HT1080 (cell line): Measurements from ENCODE around the gene TEX54. TPM values are rescaled to one million over a fixed set of nuclear protein-coding genes. Genes with fewer than 3 reads are reported as not detected.
"Not testable (repeated sequence)": the region's sequence is repeated elsewhere in the genome, so short reads cannot be mapped to it uniquely, and the experiment has no call there.

Experiments
- DNase-seq: peaks from one replicate; pipeline ENCODE4 v3.0.0-alpha.2; 2015; ENCODE audit warnings: low read depth
- polyA plus RNA-seq, 2 experiments: library from polyadenylated mRNA; depleted of rRNA; stranded (reverse); fragments of >200 nt; gene quantifications; 2 replicates each; pipeline ENCODE4 v1.2.3, GENCODE V29; 2015
- total RNA-seq: library from RNA; depleted of rRNA; stranded (reverse); fragments of >200 nt; shearing (Covaris generic); gene quantifications from 2 replicates; pipeline ENCODE4 v1.2.3, GENCODE V29; 2014; rRNA removed

The TEX54 gene
- total RNA-seq, result 0.66 TPM in 1 of 2 replicates, not detected in the other
- polyA plus RNA-seq (2015; cell fraction: cytosol; rRNA removed), result not detected in 2 replicates
- polyA plus RNA-seq (2015; cell fraction: nucleus; rRNA removed), result not detected in 2 replicates

DNA sequence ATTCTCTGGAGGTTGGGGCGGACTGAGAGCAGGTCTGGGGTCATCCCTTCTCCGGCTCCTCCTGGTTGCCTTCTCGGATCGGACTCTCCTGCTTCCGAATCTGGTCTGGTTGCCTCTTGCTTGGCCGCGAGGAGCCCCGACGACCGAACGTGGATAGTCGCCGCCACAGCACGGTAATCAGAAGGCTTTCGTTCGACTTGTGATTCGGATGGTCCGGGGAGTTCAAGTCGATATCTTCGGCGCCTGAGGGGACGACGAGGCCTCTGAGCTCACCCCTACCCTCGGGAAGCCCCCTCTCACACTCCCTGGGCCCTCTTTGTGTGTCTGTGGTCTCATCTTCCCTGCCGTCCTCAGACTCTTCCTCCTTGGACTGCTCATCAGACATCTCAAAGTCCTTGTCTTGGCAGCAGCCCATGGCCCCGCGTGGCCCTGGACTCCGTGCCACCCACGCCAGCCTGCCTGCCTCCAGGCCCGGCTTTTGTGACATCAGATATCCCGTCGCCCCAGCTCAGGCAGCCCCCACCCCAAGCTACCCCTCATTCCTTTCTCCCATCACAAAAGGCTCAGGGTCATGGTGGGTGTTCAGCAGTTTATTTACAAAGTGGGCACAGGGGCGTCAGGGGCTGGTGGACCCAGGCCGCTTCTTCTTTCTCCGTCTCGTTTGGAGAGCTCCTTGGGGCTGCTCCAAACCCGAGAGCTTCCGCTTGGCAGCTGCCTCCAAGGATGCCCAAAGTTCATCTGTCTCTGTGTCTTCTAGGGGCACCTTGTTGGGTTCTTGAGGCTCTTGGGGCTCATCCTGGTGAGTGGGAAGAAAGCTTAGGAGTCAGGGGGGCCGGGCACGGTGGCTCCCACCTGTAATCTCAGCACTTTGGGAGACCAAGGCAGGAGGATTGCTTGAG is at the start of gene TEX54:
TSS of gene TEX54 (minus strand) at position 506 of the 899 bp plus-strand sequence.
- DNase-seq, result no peak

DNA sequence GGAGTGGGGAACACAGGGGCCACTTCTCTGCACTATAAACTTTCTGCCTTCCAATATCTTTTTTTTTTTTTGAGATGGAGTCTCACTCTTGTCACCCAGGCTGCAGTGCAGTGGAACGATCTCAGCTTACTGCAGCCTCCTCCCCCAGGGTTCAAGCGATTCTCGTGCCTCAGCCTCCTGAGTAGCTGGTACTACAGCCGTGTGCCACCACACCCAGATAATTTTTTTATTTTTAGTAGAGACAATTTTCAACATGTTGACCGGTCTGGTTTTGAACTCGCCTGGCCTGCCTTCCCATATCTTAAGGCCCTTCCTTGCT is 49.7 kb upstream of the TEX54 start:
- no peak for DNase-seq

DNA sequence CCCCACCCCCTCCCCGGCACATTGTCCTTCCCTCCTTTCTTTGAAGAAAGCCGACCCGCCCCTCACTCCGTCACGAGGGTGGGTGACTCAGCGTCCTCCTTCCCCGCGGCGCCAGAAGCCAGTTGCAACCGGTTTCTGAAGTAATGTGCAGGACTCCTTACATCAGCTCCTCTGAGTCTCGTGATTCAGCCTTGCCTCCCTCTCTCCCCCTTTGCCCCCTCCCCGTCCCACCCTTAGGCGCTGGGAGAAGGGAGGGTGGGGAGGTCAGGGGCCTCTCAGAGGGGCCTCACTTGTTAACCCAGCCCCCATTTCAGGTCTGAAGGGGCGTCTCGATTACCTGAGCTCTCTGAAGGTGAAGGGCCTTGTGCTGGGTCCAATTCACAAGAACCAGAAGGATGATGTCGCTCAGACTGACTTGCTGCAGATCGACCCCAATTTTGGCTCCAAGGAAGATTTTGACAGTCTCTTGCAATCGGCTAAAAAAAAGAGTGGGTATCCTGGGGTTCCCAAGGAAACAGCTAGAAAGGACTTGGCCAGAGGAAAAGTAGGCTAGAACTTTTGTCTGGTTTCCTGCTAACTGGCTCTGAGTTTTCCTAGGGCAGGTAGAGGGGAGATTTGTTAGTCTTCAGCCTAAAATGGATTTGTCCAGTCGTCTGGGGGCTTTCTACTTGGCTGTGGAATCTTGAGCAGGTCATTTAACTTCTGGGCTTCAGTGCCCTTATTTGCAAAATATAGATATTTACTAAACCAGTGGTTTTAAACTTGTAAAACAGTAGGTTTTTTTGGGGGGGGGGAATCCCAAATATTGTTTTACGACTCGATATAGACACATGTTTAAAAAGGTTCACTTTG is 49.2 kb upstream of the TEX54 start:
- peak; percentile 97 for DNase-seq

DNA sequence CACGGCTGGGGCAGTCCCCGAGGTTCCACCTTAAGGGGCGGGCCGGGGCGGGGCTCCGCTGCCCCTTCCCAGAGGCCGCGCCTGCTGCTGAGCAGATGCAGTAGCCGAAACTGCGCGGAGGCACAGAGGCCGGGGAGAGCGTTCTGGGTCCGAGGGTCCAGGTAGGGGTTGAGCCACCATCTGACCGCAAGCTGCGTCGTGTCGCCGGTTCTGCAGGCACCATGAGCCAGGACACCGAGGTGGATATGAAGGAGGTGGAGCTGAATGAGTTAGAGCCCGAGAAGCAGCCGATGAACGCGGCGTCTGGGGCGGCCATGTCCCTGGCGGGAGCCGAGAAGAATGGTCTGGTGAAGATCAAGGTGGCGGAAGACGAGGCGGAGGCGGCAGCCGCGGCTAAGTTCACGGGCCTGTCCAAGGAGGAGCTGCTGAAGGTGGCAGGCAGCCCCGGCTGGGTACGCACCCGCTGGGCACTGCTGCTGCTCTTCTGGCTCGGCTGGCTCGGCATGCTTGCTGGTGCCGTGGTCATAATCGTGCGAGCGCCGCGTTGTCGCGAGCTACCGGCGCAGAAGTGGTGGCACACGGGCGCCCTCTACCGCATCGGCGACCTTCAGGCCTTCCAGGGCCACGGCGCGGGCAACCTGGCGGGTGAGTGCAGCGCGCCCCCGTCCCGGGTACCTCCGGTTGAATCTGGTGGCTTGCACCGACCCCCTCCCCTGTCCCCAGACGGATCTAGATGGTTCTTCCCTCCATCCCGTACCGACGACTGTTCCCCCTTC is 48.4 kb upstream of the TEX54 start, which contains the start of gene SLC3A2:
TSS of gene SLC3A2 (plus strand) at position 94 of the 776 bp plus-strand sequence. CDS start at position 222, 128 bp downstream.
- DNase-seq, result peak; percentile 90

DNA sequence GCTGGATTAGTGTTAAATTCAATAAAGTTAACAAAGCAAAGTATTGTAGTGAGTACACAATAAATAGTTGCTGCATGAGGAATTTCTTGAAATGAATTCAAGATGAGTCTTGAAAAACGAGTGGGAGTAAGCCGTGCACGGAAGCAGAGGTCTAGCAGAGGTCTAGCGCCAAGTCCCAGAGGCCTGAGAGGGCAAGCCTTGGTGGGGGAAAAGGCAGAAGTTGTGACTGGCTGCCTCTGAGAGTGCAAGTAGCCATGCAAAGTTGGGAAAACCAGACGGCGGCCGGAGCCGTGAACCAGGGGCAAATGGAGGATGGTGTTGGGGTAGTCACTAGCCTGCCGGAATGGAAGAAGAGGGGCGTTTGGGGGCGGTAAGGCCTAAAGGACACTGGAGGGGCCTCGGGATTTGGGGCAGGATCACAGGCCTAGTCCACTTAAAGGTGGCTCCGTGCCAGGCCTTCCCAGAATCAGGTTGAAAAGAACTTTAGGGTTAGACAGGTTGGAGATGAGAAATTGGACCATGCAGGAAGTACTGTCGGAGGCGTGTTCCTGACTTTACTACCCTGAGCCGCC is 47.7 kb upstream of the TEX54 start:
- DNase-seq, result peak; percentile 50

DNA sequence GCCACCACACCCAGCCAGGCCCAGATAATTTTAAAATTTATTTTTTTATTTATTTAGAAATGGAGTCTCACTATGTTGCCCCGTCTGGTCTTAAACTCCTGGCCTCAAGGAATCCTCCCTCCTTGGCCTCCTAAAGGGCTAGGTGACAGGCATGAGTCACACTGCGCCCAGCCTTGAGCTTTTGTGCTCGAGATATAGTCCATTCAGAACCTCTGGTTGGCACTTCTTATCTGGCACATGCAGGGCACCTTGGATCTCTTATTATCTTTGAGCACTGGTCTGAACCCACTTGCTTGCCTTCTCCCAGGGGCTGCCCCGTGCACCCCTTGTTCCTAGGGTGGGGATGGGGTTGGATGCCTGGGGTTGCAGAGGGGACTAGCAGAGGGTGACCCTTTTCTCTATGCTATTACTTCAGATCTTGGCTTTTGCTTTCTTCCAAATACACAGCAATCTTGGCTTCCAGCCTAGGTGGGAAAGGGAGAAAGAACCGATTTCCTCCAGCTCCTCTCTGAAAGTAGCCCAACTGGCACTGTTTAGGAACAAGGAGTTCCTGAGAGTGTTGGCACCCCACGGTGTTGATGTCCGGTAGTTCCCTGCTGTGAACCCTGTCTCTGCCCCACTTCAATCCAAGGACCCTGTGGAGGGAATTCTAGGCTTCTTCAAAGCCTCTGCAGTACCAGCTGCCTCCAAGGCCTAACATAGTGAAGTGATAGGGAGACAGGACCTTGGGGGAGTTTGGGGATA is 46.8 kb upstream of the TEX54 start:
- no peak for DNase-seq

DNA sequence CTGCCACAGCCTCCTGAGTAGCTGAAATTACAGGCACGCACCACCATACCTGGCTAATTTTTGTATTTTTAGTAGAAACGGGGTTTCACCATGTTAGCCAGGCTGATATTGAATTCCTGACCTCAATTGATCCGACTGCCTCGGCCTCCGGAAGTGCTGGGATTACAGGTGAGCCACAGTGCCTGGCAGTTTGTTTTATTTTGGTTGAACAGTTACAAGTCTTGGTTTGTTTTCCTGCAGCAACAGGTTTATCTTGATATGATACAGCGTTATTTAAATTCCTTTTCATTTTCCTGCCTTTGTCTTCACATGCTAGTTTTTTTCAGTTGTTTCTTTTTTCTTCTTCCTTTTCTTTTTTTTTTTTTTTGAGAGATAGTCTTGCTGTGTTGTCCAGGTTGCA is 44.1 kb upstream of the TEX54 start:
- DNase-seq, result no peak

DNA sequence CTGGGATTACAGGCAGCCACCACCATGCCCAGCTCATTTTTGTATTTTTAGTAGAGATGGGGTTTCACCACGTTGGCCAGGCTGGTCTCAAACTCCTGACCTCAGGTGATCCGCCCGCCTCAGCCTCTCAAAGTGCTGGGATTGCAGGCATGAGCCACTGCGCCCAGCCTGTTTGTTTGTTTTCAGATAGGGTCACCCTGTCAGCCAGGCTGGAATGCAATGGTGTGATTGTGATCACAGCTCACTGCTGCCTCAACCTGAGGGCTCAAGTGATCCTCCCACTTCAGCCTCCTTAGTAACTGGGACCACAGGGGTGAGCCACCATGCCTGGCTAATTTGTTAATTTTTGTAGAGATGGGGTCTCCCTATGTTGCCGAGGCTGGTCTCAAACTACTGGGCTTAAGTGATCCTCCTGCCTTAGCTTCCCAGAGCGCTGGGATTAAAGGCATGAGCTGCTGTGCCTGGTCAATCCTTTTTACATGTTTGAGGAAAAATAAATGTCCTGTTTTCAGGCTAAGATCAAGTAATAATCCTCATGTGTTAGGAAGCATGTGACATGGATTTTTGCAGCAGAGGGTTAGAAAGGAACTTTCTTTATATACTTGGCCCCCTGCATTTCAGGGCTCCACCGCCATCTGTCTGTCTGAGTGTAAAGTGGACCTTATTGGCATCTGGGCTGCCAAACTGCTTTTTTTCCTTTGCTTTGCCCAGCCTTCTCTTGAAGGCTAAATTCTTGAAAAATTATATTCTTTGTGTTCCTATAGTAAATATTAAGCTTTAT is 43.2 kb upstream of the TEX54 start:
- no peak for DNase-seq

DNA sequence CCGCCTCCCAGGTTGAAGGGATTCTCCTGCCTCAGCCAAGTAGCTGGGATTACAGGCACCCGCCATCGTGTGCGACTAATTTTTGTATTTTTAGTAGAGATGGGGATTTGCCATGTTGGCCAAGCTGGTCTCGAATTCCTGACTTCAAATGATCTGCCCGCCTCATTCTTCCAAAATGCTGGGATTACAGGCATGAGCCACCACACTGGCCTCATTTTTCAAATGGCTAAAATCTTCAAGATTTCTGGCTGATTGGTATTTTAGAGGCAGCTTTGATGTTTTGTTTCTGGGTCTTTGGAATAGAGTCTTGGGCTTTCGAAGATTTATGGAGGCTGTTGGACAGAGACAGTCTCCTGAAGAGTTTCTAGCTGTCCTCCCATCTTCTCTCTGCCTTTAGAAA is 42.2 kb upstream of the TEX54 start:
- no peak for DNase-seq

DNA sequence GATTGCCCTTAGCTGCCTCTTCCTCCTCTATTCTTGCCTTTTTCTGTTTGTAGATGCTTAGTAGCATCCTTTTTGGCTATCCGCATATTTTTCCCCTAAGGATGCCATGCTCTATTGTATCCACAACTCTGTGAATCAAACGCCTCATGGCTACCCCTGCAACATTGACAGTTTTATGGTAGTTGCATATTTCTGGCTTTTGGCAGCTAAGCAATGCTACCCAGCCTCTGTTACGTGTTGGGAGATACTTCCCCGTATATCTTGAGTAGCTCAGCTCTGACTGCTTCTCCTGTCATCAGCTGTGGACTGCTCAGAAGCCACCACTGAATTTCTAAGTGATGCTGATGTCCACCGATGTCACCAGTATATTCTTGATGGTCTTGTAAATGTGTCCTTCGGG is 33.0 kb upstream of the TEX54 start:
- DNase-seq, result no peak

DNA sequence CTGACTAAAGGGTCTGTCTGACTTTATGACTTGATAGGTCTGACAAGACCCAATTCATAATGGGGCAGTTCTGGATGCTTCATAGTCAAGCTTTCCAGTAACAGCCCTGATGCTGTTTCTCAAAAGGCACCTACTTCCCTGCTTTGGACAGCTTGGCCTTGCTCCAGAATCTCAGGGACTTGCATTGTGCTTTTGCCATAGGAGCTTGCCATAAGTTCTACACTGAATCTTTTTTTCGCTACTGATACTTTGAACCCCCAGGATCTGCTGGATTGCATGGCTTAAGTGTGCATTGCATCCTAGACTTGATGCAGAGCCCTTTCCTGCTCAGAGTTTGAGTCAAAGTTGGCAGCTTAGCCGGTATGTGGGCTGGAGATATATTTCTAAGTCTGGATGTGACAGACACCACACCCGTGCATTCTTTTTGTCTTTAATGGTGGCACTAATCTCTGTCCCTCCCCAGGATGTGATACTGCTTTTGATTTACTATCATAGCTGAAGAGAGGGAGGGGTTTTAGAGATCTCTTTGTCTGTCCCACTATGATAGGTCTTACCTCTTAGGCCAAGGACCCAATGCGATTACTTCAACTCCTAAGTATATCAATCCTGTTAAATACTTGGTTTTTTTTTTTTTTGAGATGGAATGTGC is 31.2 kb upstream of the TEX54 start:
- DNase-seq, result no peak

DNA sequence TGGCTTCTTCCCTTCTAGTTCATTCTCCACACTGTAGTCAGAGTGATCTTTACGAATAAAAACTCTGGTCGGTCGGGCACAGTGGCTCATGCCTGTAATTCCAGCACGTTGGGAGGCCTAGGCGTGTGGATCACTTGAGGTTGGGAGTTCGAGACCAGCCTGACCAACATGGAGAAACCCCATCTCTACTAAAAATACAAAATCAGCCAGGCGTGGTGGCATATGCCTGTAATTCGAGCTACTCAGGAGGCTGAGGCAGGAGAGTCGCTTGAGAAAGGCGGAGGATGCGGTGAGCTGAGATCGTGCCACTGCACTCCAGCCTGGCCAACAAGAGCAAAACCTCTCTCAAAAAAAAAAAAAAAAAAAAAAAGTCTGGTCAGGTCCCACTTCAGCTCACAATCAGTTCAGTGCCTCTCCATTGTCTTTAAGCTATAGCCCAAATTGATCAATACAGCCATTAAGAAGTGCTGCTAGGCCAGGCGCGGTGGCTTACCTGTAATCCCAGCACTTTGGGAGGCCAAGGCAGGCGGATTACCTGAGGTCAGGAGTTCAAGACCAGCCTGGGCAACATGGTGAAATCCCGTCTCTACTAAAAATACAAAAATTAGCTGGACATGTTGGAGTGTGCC is 29.0 kb upstream of the TEX54 start:
- DNase-seq, result not testable (repeated sequence)

DNA sequence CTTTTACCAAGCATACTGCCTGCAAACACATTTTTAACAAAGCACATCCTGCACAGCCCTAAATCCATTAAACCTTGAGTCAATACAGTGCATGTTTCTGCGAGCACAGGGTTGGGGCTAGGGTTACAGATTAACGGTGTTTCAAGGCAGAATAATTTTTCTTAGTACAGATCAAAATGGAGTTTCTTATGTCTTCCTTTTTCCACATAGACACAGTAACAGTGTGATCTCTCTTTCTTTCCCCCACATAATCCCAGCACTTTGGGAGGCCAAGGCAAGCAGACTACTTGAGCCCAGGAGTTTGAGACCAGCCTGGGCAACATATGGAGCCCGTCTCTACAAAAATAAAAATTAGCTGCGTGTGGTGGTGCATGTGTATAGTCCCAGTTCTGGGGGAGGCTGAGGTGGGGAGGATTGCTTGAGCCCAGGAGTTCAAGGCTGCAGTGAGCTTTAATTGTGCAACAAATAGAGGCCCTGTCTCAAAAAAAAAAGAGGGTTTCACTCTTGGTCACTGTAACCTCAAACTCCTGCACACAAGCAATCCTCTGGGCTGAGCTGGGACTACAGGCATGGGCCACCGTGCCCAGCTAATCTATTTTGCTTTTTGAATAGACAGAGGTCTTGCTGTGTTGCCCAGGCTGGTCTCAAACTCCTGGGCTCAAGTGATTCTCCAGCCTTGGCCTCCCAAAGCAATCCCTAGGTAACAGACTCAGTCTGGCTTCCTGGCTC is 28.4 kb upstream of the TEX54 start:
- DNase-seq, result no peak

DNA sequence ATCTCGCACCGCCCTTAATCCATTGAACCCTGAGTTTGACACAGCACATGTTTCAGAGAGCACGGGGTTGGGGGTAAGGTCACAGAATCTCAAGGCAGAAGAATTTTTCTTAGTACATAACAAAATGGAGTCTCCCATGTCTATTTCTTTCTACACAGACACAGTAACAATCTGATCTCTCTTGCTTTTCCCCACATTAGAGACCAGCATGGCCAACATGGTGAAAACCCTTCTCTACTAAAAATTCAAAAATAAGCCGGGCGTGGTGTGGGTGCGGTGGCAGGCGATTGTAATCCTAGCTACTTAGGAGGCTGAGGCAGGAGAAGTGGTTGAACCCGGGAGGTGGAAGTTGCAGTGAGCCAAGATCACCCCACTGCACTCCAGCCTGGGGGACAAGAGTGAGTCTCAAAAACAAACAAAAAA is 26.7 kb upstream of the TEX54 start:
- not testable (repeated sequence) for DNase-seq

DNA sequence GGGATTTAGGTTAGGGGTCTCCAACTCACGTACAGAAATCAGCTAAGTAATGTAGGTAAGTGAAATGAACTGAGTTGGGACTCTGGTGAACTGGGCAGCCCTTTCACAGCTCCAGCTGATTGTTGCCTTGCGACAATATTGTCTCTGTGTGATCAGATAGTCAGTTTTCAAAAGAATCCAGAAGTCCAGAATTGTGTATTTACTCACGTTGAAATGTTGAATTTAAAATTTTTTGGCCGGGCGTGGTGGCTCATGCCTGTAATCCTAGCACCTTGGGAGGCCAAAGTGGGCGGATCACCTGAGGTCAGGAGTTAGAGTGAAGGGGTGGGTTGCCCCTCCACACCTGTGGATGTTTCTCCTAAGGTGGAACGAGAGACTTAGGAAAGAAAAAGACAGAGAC is 25.6 kb upstream of the TEX54 start:
- no peak for DNase-seq

DNA sequence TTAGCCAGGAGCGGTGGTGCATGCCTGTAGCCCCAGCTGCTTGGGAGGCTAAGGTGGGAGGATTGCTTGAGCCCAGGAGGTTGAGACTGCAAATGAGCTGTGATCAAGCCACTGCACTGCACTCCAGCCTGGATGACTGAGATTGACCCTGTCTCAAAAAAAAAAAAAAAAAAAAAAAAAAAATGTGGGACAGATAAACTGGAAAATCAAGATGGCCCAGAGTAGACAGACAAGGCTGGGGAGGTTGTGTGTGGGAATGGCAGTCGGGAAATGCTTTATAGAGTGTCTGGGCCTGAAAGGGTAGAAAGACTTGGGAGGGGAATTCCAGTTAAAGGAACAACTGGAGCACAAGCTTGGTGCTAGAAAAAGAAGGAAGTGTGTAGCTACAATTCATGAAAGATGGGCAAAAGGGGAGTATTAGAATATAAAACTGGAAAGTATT is 24.9 kb upstream of the TEX54 start:
- no peak for DNase-seq

DNA sequence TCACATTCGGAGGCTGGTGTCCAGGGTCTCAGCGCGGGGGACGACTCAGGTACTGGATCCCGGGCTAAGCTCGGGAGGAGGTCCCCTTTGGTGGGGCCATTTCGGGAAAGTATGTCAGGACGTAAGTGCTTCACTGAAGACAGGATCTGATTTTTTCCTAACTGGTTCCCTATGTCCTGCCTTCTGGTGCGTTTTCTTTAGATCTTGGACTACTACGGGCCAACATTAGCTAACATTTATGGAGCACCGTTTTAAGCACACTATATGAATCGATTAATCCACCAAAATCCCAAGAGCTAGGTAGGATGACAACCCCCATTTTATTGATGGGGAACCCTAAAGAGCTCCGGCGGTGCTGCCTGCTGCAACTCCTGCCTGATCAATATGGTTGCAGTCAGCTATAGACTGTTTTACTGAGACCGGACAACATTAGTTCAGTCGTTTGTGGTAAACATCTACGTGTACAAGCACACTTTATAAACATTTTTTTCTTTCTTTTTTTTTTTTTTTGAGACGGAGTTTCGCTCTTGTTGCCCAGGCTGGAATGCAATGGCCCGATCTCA is 23.8 kb upstream of the TEX54 start:
- DNase-seq, result no peak
